Mucosa of rectum (tissue), 2 donors: ENCODE results near the gene ARHGEF4.

Experiments used
- H3K27ac ChIP-seq, 2 donors: one replicate each; pipeline ENCODE4 v1.7.0; 2013; ENCODE audit warnings: inconsistent platforms in 2 of 2, low read depth in 2 of 2, low read length in 2 of 2
- H3K27me3 ChIP-seq, 2 donors: one replicate each; pipeline ENCODE4 v1.7.0; 2013; ENCODE audit warnings: low read length in 2 of 2; ENCODE audit not compliant: control insufficient read depth in 2 of 2, insufficient read depth in 2 of 2
- H3K36me3 ChIP-seq, 2 donors: one replicate each; pipeline ENCODE4 v1.7.0; 2013; ENCODE audit warnings: low read length in 2 of 2; ENCODE audit not compliant: control insufficient read depth in 2 of 2, insufficient read depth in 2 of 2
- H3K4me1 ChIP-seq, 2 donors: one replicate each; pipeline ENCODE4 v1.7.0; 2013; ENCODE audit warnings: low read length in 2 of 2, mild to moderate bottlenecking in 1 of 2; ENCODE audit not compliant: control insufficient read depth in 2 of 2, insufficient read depth in 2 of 2
- H3K4me3 ChIP-seq, 2 donors: one replicate each; pipeline ENCODE4 v1.7.0; 2013; ENCODE audit warnings: low read length in 2 of 2
- H3K9ac ChIP-seq, 2 donors: one replicate each; pipeline ENCODE4 v1.7.0; 2013; ENCODE audit warnings: low read length in 2 of 2, low read depth in 1 of 2, mild to moderate bottlenecking in 1 of 2
- H3K9me3 ChIP-seq, 2 donors: one replicate each; pipeline ENCODE4 v1.7.0; 2013; ENCODE audit warnings: low read length in 2 of 2; ENCODE audit not compliant: control insufficient read depth in 2 of 2
- donor health status: healthy.
- donor health status: Normal muscosa, but diverticular disease.

ARHGEF4 gene

DNA sequence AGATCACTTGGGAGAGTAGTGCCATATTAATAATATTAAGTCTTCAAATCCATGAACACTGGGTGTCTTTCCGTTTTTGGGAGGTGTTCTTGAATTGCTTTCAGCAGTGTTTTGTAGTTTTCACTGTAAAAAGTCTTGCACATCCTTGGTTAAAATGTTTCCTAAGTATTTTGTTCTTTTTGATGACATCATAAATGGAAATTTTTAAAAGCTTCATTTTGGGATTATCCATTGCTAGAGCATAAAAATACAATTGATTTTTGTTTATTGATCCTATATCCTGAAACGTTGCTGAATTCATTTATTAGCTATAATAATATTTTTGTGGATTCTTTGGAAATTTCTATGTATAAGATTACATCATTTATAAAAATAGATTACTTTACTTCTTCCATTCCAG, 96.8 kb downstream of the ARHGEF4 start:
- Histone ChIP-seq H3K36me3 (no peaks in the 10 kb centered on the region), H3K27ac (no peak overlapping the region)

DNA sequence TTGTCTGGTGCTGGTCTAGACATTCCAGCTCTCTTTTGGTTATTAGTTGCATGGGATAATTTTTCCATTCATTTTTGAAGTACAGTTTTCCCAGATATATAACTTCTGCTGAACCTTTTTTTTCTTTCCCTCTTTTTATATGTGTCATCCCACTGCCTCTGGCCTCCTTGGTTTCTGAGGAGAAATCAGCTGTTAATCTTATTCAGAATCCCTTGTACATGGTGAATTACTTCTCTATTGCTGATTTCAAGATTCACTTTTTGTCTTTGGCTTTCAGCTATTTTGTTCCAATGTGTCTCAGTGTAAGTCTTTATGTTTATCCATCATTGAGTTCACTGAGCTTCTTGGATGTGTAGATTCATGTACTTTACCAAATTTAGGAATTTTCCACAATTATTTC, 99.7 kb downstream of the ARHGEF4 start:
- no peak overlapping the region for H3K27ac ChIP-seq
- no peaks in the 10 kb centered on the region for H3K36me3 ChIP-seq
- H3K9me3 ChIP-seq = no peaks in the 10 kb centered on the region
- no peak overlapping the region for H3K4me3 ChIP-seq
- H3K9ac ChIP-seq = no peak overlapping the region
- no peaks in the 10 kb centered on the region for H3K27me3 ChIP-seq
- no peaks in the 10 kb centered on the region for H3K4me1 ChIP-seq

More for the DNA sequence above, 96.8 kb downstream of the ARHGEF4 start:
- Histone ChIP-seq H3K27me3 (no peaks in the 10 kb centered on the region), H3K4me3 (no peak overlapping the region), H3K9ac (no peak overlapping the region), H3K4me1 (no peaks in the 10 kb centered on the region), H3K9me3 (no peaks in the 10 kb centered on the region)

GRCh38 chr2:130947967-130948366, 111.3 kb downstream of the ARHGEF4 start:
- Histone ChIP-seq H3K9ac (no peak overlapping the region), H3K4me3 (no peak overlapping the region), H3K4me1 (no peaks in the 10 kb centered on the region), H3K9me3 (peaks cover 4 to 6% of the 10 kb centered on the region in 2 donors), H3K27me3 (no peaks in the 10 kb centered on the region), H3K27ac (no peak overlapping the region), H3K36me3 (no peaks in the 10 kb centered on the region)

DNA sequence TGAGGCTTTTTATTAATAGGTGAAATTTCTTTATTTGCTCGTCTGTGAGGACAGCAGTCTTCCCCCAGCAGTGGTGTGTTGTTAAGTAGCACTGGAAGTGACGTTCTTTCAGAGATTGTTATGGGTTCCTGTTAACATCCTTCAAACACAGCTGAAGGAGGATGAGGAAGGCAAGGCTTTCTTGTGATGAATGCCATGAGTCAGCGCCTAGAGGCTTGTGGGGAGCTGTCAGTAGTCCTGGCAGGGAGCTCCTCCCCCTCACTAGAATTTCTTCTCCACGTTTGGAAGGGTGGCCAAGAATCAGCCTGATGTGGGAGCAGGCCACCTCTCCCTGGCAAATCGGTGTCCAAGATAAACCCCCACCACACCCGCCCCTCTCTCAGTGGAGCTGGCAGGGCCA, 113.2 kb downstream of the ARHGEF4 start:
- Histone ChIP-seq H3K9ac (no peak overlapping the region), H3K9me3 (peaks cover 2 to 4% of the 10 kb centered on the region in 2 donors), H3K4me3 (no peak overlapping the region), H3K36me3 (no peaks in the 10 kb centered on the region), H3K4me1 (no peaks in the 10 kb centered on the region), H3K27ac (no peak overlapping the region), H3K27me3 (no peaks in the 10 kb centered on the region)

DNA sequence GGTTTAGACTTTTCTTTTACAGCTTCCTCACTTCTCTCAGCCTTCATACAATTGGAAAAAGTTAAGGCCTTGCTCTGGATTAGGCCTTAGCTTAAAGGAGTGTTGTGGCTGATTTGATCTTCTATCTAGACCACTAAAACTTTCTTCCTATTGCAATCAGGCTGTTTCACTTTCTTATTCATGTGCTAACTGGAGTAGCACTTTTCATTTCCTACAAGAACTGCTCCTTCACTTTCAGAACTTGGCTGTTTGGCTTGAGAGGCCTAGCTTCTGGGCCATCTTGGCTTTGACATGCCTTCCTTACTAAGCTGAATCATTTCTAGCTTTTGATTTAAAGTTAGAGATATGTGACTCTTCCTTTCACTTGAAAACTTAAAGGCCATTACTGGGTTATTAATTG, 114.3 kb downstream of the ARHGEF4 start:
- Histone ChIP-seq H3K4me3 (no peak overlapping the region), H3K9me3 (no peaks in the 10 kb centered on the region), H3K27ac (no peak overlapping the region), H3K36me3 (no peaks in the 10 kb centered on the region), H3K4me1 (no peaks in the 10 kb centered on the region), H3K9ac (no peak overlapping the region), H3K27me3 (no peaks in the 10 kb centered on the region)

- H3K27ac ChIP-seq = no peak overlapping the region
- no peaks in the 10 kb centered on the region for H3K9me3 ChIP-seq
- no peaks in the 10 kb centered on the region for H3K4me1 ChIP-seq
- H3K27me3 ChIP-seq = no peaks in the 10 kb centered on the region
- no peak overlapping the region for H3K9ac ChIP-seq
- H3K36me3 ChIP-seq = no peaks in the 10 kb centered on the region
- H3K4me3 ChIP-seq = no peak overlapping the region
Observed at GRCh38 chr2:130954873-130955272, 118.2 kb downstream of the ARHGEF4 start.

DNA sequence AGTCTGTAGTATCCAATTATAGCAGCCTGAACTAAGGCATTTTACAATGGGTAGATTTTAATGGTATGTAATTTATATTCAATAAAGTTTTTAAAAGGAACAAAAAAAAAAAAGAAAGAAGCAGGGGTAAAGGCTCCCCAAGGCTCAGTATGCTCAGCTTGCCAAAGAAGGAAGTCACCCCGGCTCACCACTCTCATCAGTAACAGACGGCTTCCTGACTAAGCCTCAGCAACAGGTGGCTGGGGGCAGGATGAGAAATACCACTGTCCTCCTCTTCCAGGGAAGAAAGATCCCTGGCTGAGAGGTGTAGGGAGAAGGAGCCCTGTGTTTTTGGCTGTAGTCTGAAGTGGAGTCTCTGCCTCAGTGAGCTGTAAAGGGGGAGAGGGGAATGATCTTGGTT, 121.2 kb downstream of the ARHGEF4 start:
- H3K4me1 ChIP-seq = no peaks in the 10 kb centered on the region
- H3K9me3 ChIP-seq = no peaks in the 10 kb centered on the region
- H3K9ac ChIP-seq = no peak overlapping the region
- H3K27me3 ChIP-seq = peaks cover 6 to 10% of the 10 kb centered on the region in 2 donors
- H3K4me3 ChIP-seq = no peak overlapping the region
- H3K36me3 ChIP-seq = no peaks in the 10 kb centered on the region
- no peak overlapping the region for H3K27ac ChIP-seq

- no peak overlapping the region for H3K27ac ChIP-seq
- no peaks in the 10 kb centered on the region for H3K4me1 ChIP-seq
- H3K9me3 ChIP-seq = no peaks in the 10 kb centered on the region
- H3K27me3 ChIP-seq = peaks cover 26 to 27% of the 10 kb centered on the region in 2 donors
- H3K9ac ChIP-seq = no peak overlapping the region
- no peaks in the 10 kb centered on the region for H3K36me3 ChIP-seq
- H3K4me3 ChIP-seq = no peak overlapping the region
Observed at GRCh38 chr2:130963196-130963848, 126.6 kb downstream of the ARHGEF4 start.

DNA sequence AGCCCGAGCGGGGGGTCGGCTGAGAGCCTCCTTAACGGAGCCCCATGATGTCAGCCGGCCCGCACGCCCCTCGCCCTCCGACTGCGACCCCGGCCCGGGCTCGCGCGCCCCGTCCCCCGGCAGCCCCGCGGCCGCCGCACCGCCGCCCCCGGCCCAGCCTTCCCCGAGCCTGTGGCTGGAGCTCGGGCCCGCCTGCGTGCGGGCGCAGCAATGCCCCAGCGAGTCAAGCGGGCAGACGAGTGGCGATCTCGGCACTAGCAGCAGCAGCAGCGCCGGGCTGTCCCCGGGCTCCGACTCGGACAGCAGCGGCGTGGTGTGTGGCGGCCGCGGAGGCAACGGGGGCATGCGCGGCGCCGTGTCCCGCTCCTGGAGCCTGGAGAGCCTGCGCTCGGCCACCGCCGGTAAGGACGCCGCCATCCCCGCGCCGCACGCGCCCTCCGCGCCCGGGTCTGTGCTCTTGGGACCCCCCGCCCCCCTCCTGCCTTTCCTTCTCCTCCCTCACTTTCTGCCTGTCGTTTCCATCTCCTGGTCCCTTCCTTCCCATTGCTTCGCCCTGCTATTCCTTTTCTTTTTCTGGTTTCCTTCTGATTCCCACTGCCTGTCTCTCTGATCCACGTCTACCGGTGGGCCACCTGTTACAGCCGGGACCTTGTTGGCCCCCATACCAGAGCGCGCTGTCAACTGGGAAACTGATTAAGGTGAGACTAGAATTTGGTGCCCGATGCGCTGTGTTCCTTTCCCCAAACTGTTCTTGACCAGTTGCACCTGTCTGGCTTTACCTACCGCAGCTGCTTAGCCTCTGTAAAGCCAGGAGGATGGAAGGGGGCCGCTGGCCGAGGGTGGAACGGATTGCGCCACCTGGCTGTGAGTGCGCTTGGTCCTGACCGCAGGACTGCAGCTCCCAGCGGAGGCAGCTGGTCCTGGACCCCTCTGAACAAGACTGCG, 127.4 kb downstream of the ARHGEF4 start:
- H3K4me3 ChIP-seq = no peak overlapping the region
- H3K36me3 ChIP-seq = no peaks in the 10 kb centered on the region
- H3K27me3 ChIP-seq = peaks cover 26 to 27% of the 10 kb centered on the region in 2 donors
- no peak overlapping the region for H3K27ac ChIP-seq
- no peak overlapping the region for H3K9ac ChIP-seq
- no peaks in the 10 kb centered on the region for H3K4me1 ChIP-seq
- H3K9me3 ChIP-seq = no peaks in the 10 kb centered on the region

DNA sequence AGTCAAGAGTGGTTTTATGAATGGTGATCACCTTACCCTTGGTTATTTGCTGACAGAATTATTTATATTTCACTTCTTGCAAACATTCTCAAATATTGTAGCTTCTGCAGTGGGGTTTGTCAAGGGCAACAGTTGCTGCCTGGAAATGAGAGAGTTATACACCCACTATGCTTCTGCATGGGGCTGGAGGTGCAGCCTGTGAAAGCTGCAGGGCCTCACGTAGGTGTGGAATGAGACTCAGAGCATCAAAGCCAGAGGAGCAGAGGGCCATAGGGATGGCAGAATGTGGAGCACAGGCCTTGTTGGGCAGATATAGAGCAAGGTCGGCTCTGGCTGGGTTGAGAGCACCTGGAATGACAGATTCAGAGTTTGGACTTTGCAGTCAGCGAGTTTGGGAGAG, 128.2 kb downstream of the ARHGEF4 start:
- H3K9ac ChIP-seq = no peak overlapping the region
- H3K27me3 ChIP-seq = peaks cover 26 to 27% of the 10 kb centered on the region in 2 donors
- no peak overlapping the region for H3K27ac ChIP-seq
- H3K36me3 ChIP-seq = no peaks in the 10 kb centered on the region
- H3K9me3 ChIP-seq = no peaks in the 10 kb centered on the region
- no peaks in the 10 kb centered on the region for H3K4me1 ChIP-seq
- H3K4me3 ChIP-seq = no peak overlapping the region
